HG03575 (cell line): ENCODE results near the gene TMEM100.

Experiments used
- ATAC-seq: cut with Tn5 transposase; IDR thresholded peaks from one replicate; pipeline ENCODE4 v1.9.1; 2021; ENCODE audit not compliant: unreplicated experiment, insufficient number of reproducible peaks, low FRiP score; ENCODE audit errors: extremely low read depth

Gene TMEM100

GRCh38 chr17:55722742-55723487 lies at the start of gene TMEM100:
TMEM100 (minus strand) TSS chr17:55722864; CDS start chr17:55721070, 1,794 bp downstream.
- ATAC-seq, result no peak

DNA sequence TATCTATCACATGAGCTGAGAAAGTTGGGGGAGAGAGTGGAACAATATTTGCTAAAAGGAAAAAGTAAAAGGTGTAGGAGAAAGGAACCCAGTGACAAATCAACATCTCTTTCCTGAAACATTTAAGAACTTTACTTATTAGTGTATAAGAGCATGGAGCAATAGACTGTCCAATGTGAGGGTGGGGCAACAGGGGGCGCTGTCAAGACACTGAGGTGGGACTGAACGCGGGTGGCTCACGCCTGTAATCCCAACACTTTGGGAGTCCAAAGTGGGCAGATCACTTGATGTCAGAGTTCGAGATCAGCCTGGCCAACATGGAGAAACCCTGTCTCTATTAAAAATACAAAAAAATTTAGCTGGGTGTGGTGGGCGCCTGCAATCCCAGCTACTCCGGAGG lies 49.4 kb upstream of the TMEM100 start:
- no peak for ATAC-seq

DNA sequence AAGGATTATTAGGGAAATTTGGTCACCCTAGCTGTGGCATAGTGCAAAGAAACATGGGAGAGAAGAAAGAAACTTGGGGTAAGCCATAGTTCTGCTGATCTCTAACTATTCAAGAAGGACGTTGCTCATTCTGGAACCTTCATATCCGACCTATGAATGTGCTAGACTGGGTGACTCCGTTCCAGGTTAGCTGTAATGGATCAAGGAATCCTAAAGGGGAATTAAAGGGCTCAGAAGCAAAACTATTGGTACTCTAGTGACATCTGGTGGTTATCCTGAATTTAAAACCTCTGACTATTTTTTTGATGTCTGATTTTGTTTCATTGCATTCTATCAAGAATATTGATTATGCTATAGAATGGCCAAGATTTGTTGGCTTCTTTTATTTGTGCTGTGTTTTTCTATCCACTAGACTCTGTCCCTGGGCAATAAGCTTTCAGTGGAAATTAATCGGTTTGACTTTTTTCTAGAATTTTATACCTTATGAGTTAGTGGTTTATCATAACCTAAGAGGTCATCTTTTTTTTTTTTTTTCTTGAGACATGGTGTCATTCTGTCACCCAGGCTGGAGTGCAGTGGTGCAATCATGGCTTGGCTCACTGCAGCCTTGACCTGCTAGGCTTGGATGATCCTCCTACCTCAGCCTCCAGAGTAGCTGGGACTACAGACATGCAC lies 47.7 kb upstream of the TMEM100 start:
- ATAC-seq, result no peak

GRCh38 chr17:55769625-55770000 lies 46.9 kb upstream of the TMEM100 start:
- no peak for ATAC-seq

DNA sequence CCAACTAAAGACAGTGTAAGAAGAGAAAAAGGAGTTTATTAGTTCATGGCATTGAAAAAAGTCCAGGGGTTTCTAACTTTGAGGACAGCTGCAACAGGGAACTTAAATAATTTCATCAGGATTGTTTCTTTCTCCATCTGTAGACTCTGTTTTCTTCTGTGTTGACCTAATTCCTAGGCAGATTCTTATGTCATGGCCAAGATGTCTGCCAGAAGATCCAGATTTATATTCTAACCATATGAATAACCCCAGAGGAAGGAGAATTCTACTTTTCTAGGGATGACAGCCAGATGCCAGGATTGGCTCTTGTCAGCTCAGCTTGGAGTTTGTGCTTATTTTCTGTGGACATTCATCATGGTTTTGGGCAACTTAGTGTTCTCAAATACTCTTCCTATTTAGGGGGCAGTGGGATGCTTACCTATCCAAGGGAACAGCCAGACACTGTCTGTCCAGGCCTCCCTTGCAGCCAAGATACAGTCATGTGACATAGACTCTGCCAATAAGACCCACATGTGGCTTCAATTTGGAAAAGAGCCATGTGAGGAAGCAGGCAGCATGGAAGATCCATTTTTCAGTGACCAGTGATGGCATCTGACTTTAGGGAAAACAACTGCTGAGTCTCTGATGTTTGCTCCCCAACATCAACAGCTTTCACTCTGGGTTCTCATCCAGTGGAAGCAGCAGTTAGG lies 46.4 kb upstream of the TMEM100 start:
- ATAC-seq, result no peak

GRCh38 chr17:55765472-55765871 lies 42.8 kb upstream of the TMEM100 start:
- ATAC-seq, result no peak

DNA sequence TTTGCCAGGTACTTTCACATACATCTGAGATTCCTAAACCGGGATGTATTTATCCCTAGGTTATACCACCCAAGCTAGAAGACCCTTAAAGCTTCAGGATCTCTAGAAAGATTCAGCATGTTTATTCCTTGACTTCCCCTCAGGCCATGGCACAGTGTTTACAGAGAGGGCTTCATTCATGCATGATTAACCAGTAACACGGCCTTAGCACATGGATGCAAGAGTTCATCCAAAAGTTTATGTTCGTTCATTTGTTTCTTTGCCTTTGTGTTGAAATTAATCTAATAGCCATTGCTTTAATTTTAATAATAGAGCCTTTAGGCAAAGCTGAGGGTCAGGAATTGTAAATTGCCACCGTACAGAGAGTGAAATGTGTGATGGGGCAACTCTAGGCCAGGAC lies 41.9 kb upstream of the TMEM100 start:
- no peak for ATAC-seq

GRCh38 chr17:55763856-55764255 lies 41.2 kb upstream of the TMEM100 start:
- no peak for ATAC-seq

- no peak for ATAC-seq
Observed at GRCh38 chr17:55762086-55762858, 39.6 kb upstream of the TMEM100 start.

GRCh38 chr17:55760643-55761355 lies 38.1 kb upstream of the TMEM100 start:
- ATAC-seq, result no peak

DNA sequence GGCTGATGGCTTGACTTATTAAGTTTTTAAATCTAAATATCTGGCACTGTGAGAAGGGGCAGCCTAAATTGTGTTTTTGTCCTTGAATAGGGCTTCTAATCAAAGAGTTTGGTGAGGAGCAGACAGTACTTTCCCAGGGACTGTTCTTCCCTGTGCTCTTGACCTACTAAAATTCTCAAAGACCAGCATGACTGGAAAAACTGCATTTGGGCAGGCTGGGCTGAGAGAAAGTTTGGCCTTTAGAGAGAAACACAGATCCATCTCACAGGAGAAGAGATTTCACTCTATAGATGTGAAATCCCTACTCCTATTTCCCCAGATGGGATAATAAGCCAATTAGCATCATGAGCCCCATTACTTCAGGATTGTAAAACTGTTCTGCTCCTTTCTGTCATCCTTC lies 35.5 kb upstream of the TMEM100 start:
- no peak for ATAC-seq

DNA sequence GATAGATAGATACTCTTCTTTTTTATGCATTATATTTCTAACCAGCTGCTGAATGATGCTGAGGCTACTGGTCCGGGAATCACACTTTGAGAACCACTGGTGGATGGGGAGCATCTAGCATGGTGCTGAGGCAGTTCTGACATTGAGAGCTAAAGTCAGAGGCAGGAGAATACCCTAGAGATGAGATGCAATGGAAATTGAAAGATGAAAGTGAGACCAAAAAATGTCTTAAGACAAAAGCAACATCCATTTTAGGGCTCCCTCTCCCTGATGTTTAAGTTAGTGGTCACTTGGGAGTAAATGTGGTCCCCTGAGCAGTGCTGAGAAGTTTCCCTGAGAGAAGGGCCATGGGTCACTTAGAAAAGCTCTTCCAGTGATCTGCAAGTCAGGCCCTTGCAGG lies 35.0 kb upstream of the TMEM100 start:
- ATAC-seq, result no peak

- ATAC-seq, result no peak
Observed at GRCh38 chr17:55756689-55757088, 34.0 kb upstream of the TMEM100 start.

GRCh38 chr17:55751720-55752250 lies 29.1 kb upstream of the TMEM100 start:
- no peak for ATAC-seq

- ATAC-seq, result peak; percentile 88
Observed at GRCh38 chr17:55750750-55751657, 28.3 kb upstream of the TMEM100 start, which contains the start of gene PCTP. PCTP (plus strand) TSS chr17:55751051; CDS start chr17:55751104, 53 bp downstream.

GRCh38 chr17:55749985-55750384 lies 27.3 kb upstream of the TMEM100 start:
- ATAC-seq, result no peak

DNA sequence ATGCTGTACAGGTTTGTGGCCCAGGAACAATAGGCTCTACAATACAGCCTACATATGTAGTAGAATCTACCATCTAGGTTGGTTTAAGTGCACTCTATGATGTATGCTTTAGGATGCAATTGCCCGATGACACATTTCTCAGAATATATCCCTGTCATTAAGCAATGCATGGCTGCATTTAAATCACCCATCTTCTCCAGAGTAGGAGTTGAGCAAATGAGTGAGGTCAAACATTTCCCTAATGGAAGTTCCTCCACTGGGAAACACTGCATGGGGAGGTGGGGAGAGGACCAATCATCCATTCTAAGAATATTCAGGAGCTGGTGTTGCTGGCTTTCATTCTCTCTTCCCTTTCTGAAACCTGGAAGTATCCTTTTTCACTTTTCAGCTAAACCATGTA lies 26.2 kb upstream of the TMEM100 start:
- no peak for ATAC-seq

GRCh38 chr17:55747209-55747608 lies 24.5 kb upstream of the TMEM100 start:
- no peak for ATAC-seq
